GM12878 (cell line): Measurements from ENCODE around the gene BTBD19. TPM values are rescaled to one million over a fixed set of nuclear protein-coding genes. Genes with fewer than 3 reads are reported as not detected.

Experiments
- BCL11A ChIP-seq: IDR thresholded peaks from 2 replicates; pipeline ENCODE4 v1.6.1; 2011; ENCODE audit warnings: low read depth, low read length
- BMI1 ChIP-seq: fragments of 450-650 bp; IDR thresholded peaks from 2 replicates; pipeline ENCODE4 v1.6.1; 2016; ENCODE audit warnings: mild to moderate bottlenecking, moderate library complexity, borderline replicate concordance
- CBX5 ChIP-seq: sonication (generic); IDR thresholded peaks from 2 replicates; pipeline ENCODE4 v1.6.1; 2016; ENCODE audit warnings: low read depth, moderate library complexity, mild to moderate bottlenecking, inconsistent platforms
- CHD2 ChIP-seq: IDR thresholded peaks from 2 replicates; pipeline ENCODE4 v1.6.1; 2011; ENCODE audit warnings: low read depth, low read length, improper control_type of control experiment, borderline replicate concordance
- CTCF ChIP-seq, 3 experiments: IDR thresholded peaks in 2 of 3; conservative IDR thresholded peaks in 1 of 3; 2 replicates each; pipeline ENCODE4 v1.5.1; 2011; ENCODE audit warnings: low read depth in 3 of 3, low read length in 3 of 3, mild to moderate bottlenecking in 3 of 3, control low read depth in 2 of 3, moderate library complexity in 2 of 3, inconsistent platforms in 1 of 3, mixed read lengths in 1 of 3; ENCODE audit not compliant: control insufficient read depth in 2 of 3, insufficient read depth in 1 of 3; ENCODE audit errors: extremely low read depth in 1 of 3
- HSF1 ChIP-seq: fragments of 150-350 bp; IDR thresholded peaks from 2 replicates; pipeline ENCODE4 v1.6.1; 2014; ENCODE audit warnings: mild to moderate bottlenecking, low read depth, low read length
- NKRF ChIP-seq: fragments of 450-650 bp; conservative IDR thresholded peaks from 2 replicates; pipeline ENCODE4 v1.6.1; 2017; ENCODE audit warnings: mild to moderate bottlenecking, moderate library complexity
- POU2F2 ChIP-seq: IDR thresholded peaks from 3 replicates; pipeline ENCODE4 v1.6.1; 2011; ENCODE audit warnings: low read depth, mild to moderate bottlenecking, low read length, borderline replicate concordance
- SRF ChIP-seq, 2 experiments: IDR thresholded peaks; 2 replicates each; pipeline ENCODE4 v1.6.1; 2011; ENCODE audit warnings: low read depth in 2 of 2, low read length in 2 of 2, mild to moderate bottlenecking in 1 of 2, moderate library complexity in 1 of 2
- STAT3 ChIP-seq: IDR thresholded peaks from 2 replicates; pipeline ENCODE4 v1.6.1; 2011; ENCODE audit warnings: low read depth, low read length, improper control_type of control experiment
- ZBTB11 ChIP-seq: fragments of 450-650 bp; formaldehyde crosslinking; IDR thresholded peaks from 2 replicates; pipeline ENCODE4 v1.5.0; 2022; ENCODE audit warnings: mild to moderate bottlenecking, missing genetic modification characterization
- ZNF274 ChIP-seq: IDR thresholded peaks from one replicate; pipeline ENCODE4 v1.8.0; 2011; ENCODE audit not compliant: insufficient read length, insufficient read depth
- polyA plus RNA-seq, 11 experiments: library from polyadenylated mRNA; depleted of rRNA in 4 of 11; unstranded in 6 of 11; stranded (reverse) in 5 of 11; fragments of >200 nt; fragmentation: Nextera tagmentation in 4 of 11; fragmentation: Illumina TruSeq in 1 of 11; extraction: Ambion mirVana in 4 of 11; extraction: Trizol in 1 of 11; gene quantifications; 1 replicate in 1 of 11; 2 replicates in 10 of 11; pipeline versions ENCODE4 v1.2.1 to v1.2.3, GENCODE V29; 2011 to 2016; ENCODE audit warnings: inconsistent platforms in 2 of 11, missing spikeins in 2 of 11, low read depth in 1 of 11
- total RNA-seq, 4 experiments: library from RNA; depleted of rRNA in 3 of 4; stranded (reverse); fragments of >200 nt in 3 of 4; fragmentation: Illumina TruSeq in 1 of 4; extraction: Trizol in 1 of 4; gene quantifications; 2 replicates each; pipeline versions ENCODE4 v1.2.1 to v1.2.3, GENCODE V29; 2013 to 2021
- TF ChIP-seq, protein P1 (sequence below): fragments of 450-650 bp; IDR thresholded peaks from 2 replicates; pipeline ENCODE4 v1.6.1; 2017; ENCODE audit warnings: low read depth, mild to moderate bottlenecking, moderate library complexity
- TF ChIP-seq, protein P2 (sequence below): fragments of 450-650 bp; formaldehyde crosslinking; IDR thresholded peaks from 2 replicates; pipeline ENCODE4 v1.4.0; 2022; ENCODE audit warnings: mild to moderate bottlenecking, moderate library complexity

Gene BTBD19
- total and polyA plus RNA-seq, 10 of the 15 experiments (the other 5 are each of a cell fraction or from before 2014, with no cell fraction given) = 0.13 to 2.7 (median 0.42) TPM

GRCh38 chr1:44807364-44808062, 810 bp upstream of the BTBD19 start (continued):
- TF ChIP-seq, protein P1, sequence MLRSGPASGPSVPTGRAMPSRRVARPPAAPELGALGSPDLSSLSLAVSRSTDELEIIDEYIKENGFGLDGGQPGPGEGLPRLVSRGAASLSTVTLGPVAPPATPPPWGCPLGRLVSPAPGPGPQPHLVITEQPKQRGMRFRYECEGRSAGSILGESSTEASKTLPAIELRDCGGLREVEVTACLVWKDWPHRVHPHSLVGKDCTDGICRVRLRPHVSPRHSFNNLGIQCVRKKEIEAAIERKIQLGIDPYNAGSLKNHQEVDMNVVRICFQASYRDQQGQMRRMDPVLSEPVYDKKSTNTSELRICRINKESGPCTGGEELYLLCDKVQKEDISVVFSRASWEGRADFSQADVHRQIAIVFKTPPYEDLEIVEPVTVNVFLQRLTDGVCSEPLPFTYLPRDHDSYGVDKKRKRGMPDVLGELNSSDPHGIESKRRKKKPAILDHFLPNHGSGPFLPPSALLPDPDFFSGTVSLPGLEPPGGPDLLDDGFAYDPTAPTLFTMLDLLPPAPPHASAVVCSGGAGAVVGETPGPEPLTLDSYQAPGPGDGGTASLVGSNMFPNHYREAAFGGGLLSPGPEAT = 0 out of 2 replicates have a peak, but pooled peaks have one; percentile 55
- TF ChIP-seq HSF1 (no peak), CHD2 (peak; percentile 67; the same call in 1 of the 2 replicates), BMI1 (peak; percentile 51; the same call in 1 of the 2 replicates), POU2F2 (peak; percentile 10; the same call in 1 of the 3 replicates), ZNF274 (no peak), BCL11A (no peak), ZBTB11 (CRISPR knock-in tag) (no peak), STAT3 (no peak), NKRF (no peak), SRF (IDR thresholded peaks at IDR 0.05; ENCODE audit: low read depth in 2 of 2, low read length in 2 of 2) (0 out of 4 replicates have a peak, but pooled peaks of 1 of the 2 experiments have one; percentile 56), CBX5 (no peak), CTCF (IDR thresholded peaks at IDR 0.05 in 2 of 3, conservative IDR thresholded peaks at IDR 0.05 in 1 of 3; ENCODE audit: control insufficient read depth in 2 of 3, extremely low read depth in 1 of 3, insufficient read depth in 1 of 3, low read depth in 3 of 3, low read length in 3 of 3) (no peak)
- TF ChIP-seq, protein P2, sequence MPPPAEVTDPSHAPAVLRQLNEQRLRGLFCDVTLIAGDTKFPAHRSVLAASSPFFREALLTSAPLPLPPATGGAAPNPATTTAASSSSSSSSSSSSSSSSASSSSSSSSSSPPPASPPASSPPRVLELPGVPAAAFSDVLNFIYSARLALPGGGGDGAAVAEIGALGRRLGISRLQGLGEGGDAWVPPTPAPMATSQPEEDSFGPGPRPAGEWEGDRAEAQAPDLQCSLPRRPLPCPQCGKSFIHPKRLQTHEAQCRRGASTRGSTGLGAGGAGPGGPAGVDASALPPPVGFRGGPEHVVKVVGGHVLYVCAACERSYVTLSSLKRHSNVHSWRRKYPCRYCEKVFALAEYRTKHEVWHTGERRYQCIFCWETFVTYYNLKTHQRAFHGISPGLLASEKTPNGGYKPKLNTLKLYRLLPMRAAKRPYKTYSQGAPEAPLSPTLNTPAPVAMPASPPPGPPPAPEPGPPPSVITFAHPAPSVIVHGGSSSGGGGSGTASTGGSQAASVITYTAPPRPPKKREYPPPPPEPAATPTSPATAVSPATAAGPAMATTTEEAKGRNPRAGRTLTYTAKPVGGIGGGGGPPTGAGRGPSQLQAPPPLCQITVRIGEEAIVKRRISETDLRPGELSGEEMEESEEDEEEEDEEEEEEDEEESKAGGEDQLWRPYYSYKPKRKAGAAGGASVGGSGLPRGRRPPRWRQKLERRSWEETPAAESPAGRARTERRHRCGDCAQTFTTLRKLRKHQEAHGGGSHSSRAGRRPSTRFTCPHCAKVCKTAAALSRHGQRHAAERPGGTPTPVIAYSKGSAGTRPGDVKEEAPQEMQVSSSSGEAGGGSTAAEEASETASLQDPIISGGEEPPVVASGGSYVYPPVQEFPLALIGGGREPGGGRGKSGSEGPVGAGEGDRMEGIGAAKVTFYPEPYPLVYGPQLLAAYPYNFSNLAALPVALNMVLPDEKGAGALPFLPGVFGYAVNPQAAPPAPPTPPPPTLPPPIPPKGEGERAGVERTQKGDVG (CRISPR knock-in tag) = no peak
